ENCODE results near the gene PLK5.

PLK5 gene

GRCh38 chr19:1579222-1579621, 55.3 kb downstream of the PLK5 start:
- DNase-seq: no peak

- DNase-seq: no peak
These were observed 56.5 kb downstream of the PLK5 start for GRCh38 chr19:1580382-1580781.

- DNase-seq: no peak
These were observed 57.1 kb downstream of the PLK5 start for GRCh38 chr19:1580957-1581356.

- no peak for DNase-seq
These were observed 58.3 kb downstream of the PLK5 start for GRCh38 chr19:1582201-1582600.

GRCh38 chr19:1584500-1585242, 60.8 kb downstream of the PLK5 start:
- DNase-seq: no peak

- DNase-seq: no peak
These were observed 61.3 kb downstream of the PLK5 start for GRCh38 chr19:1585243-1585580.
